Smooth muscle cell (in vitro differentiated cells): ENCODE measurements around the gene JSRP1. TPM values are rescaled to one million over a fixed set of nuclear protein-coding genes. Genes with fewer than 3 reads are reported as not detected.

Experiments used
- DNase-seq: peaks from one replicate; lab custom pipeline; 2025; ENCODE audit not compliant: unreplicated experiment; lab: John Stamatoyannopoulos, UW
- H2AFZ ChIP-seq: fragments of 200-600 bp; sonication (generic); 2 replicates; pipeline ENCODE4 v1.6.0; 2016; ENCODE audit warnings: antibody characterized with exemption, low read depth, mild to moderate bottlenecking
- H3F3A ChIP-seq: fragments of 200-600 bp; sonication (generic); 2 replicates; pipeline ENCODE4 v1.6.0; 2017; ENCODE audit warnings: antibody characterized with exemption, low read depth
- H3K27ac ChIP-seq: fragments of 200-600 bp; sonication (generic); 2 replicates; pipeline ENCODE4 v1.5.1; 2016; ENCODE audit warnings: low read depth, mild to moderate bottlenecking
- H3K27me3 ChIP-seq: fragments of 200-600 bp; sonication (generic); 2 replicates; pipeline ENCODE4 v1.6.1; 2016; ENCODE audit warnings: low read depth, mild to moderate bottlenecking
- H3K36me3 ChIP-seq: fragments of 200-600 bp; sonication (generic); 2 replicates; pipeline ENCODE4 v1.5.1; 2016; ENCODE audit warnings: low read depth
- H3K4me1 ChIP-seq: fragments of 200-600 bp; sonication (generic); 2 replicates; pipeline ENCODE4 v1.5.1; 2016; ENCODE audit warnings: low read depth
- H3K4me2 ChIP-seq: fragments of 200-600 bp; sonication (generic); 2 replicates; pipeline ENCODE4 v1.6.0; 2016; ENCODE audit warnings: mild to moderate bottlenecking
- H3K4me3 ChIP-seq: fragments of 200-600 bp; sonication (generic); 2 replicates; pipeline ENCODE4 v1.5.1; 2016; ENCODE audit warnings: mild to moderate bottlenecking
- H3K79me2 ChIP-seq: fragments of 200-600 bp; sonication (generic); 2 replicates; pipeline ENCODE4 v1.6.0; 2016; ENCODE audit warnings: low read depth, mild to moderate bottlenecking
- H3K9ac ChIP-seq: fragments of 200-600 bp; sonication (generic); 2 replicates; pipeline ENCODE4 v1.6.0; 2016; ENCODE audit warnings: low read depth
- H3K9me3 ChIP-seq: fragments of 200-600 bp; sonication (generic); replicated peaks from 2 replicates; pipeline ENCODE4 v1.5.1; 2016; ENCODE audit warnings: low read depth
- H4K20me1 ChIP-seq: fragments of 200-600 bp; sonication (generic); 2 replicates; pipeline ENCODE4 v1.6.0; 2016; ENCODE audit warnings: low read depth
- CTCF ChIP-seq: fragments of 200-600 bp; sonication (generic); IDR thresholded peaks from 2 replicates; pipeline ENCODE4 v1.5.1; 2017; ENCODE audit warnings: borderline replicate concordance, mild to moderate bottlenecking, antibody characterized with exemption; ENCODE audit not compliant: insufficient read depth, poor library complexity, severe bottlenecking
- WGBS: methylation state at CpG from one replicate; pipeline ENCODE4 v1.1.7; 2016; ENCODE audit warnings: low lambda C conversion rate; 5-methylcytosine and 5-hydroxymethylcytosine counted together
- polyA plus RNA-seq: library from polyadenylated mRNA; unstranded; fragments of >200 nt; fragmentation: Nextera tagmentation; extraction: Ambion mirVana; gene quantifications from 2 replicates; pipeline ENCODE4 v1.2.1, GENCODE V29; 2016
- total RNA-seq: library from RNA; depleted of rRNA; stranded (reverse); fragments of >200 nt; gene quantifications from 2 replicates; pipeline ENCODE4 v1.2.3, GENCODE V29; 2014

Gene JSRP1
- total and polyA plus RNA-seq, 2 experiments from 2014 or later, result not detected

- Histone ChIP-seq H3K4me2 (no peak overlapping the region), H2AFZ (no peak overlapping the region), H4K20me1 (peaks cover 10% of the 10 kb centered on the region), H3F3A (peaks cover 6% of the 10 kb centered on the region), H3K27me3 (no peaks in the 10 kb centered on the region), H3K4me1 (no peaks in the 10 kb centered on the region), H3K4me3 (no peak overlapping the region), H3K27ac (no peak overlapping the region), H3K9ac (no peak overlapping the region), H3K9me3 (no peaks in the 10 kb centered on the region), H3K79me2 (no peaks in the 10 kb centered on the region), H3K36me3 (no peaks in the 10 kb centered on the region)
- TF ChIP-seq CTCF, result no peak
- WGBS, result 96% methylated on average over 49 of the region's 59 CpGs
- no peak for DNase-seq
Observed at GRCh38 chr19:2226051-2226839, 30.0 kb downstream of the JSRP1 start.

GRCh38 chr19:2225415-2226050 is 30.7 kb downstream of the JSRP1 start:
- DNase-seq, result no peak
- Histone ChIP-seq H3K9ac (no peak overlapping the region), H3K4me2 (no peak overlapping the region), H3K27ac (no peak overlapping the region), H4K20me1 (peaks cover 5% of the 10 kb centered on the region), H3K79me2 (no peaks in the 10 kb centered on the region), H3K9me3 (no peaks in the 10 kb centered on the region), H3K36me3 (no peaks in the 10 kb centered on the region), H2AFZ (no peak overlapping the region), H3K4me1 (no peaks in the 10 kb centered on the region), H3K4me3 (no peak overlapping the region), H3F3A (no peaks in the 10 kb centered on the region), H3K27me3 (no peaks in the 10 kb centered on the region)
- no peak for TF ChIP-seq CTCF
- WGBS, result 99% methylated on average over 32 of the region's 32 CpGs

GRCh38 chr19:2224754-2225349 is 31.4 kb downstream of the JSRP1 start:
- Histone ChIP-seq H3K36me3 (no peaks in the 10 kb centered on the region), H3F3A (no peaks in the 10 kb centered on the region), H3K4me1 (no peaks in the 10 kb centered on the region), H3K27me3 (no peaks in the 10 kb centered on the region), H3K4me3 (no peak overlapping the region), H2AFZ (no peak overlapping the region), H3K9ac (no peak overlapping the region), H4K20me1 (no peaks in the 10 kb centered on the region), H3K27ac (no peak overlapping the region), H3K79me2 (no peaks in the 10 kb centered on the region), H3K9me3 (no peaks in the 10 kb centered on the region), H3K4me2 (no peak overlapping the region)
- DNase-seq, result no peak
- 97% methylated on average over 13 of the region's 13 CpGs for WGBS
- TF ChIP-seq CTCF, result no peak
